Panc1 (cell line): Measurements from ENCODE around the gene ATP11A. TPM values are rescaled to one million over a fixed set of nuclear protein-coding genes. Genes with fewer than 3 reads are reported as not detected.

Source experiments
- ATAC-seq: fragments of 200-7000 bp; cut with Tn5 transposase; 2 replicates; pipeline ENCODE4 v1.9.1; 2020; ENCODE audit warnings: mild to moderate bottlenecking, moderate library complexity
- BruUV-seq: library from RNA; stranded (reverse); fragments of 400-500 nt; replicated peaks from 2 replicates; lab custom pipeline; 2021; lab: Mats Ljungman, UMichigan
- CTCF ChIA-PET: fragments of 300-600 bp; sonication (Branson Sonifier 250); formaldehyde crosslinking; loops from one replicate; lab custom pipeline; 2022; ENCODE audit warnings: antibody characterized with exemption; lab: Charles Lee
- POLR2A ChIA-PET: fragments of 300-600 bp; sonication (Branson Sonifier 250); formaldehyde crosslinking; loops from one replicate; lab custom pipeline; 2022; ENCODE audit warnings: antibody characterized with exemption; lab: Charles Lee
- DNase-seq: peaks from one replicate; pipeline ENCODE4 v3.0.0-alpha.2; 2010; ENCODE audit warnings: low read depth, low spot score
- H3K27ac ChIP-seq: 2 replicates; pipeline ENCODE4 v1.5.1; 2011; ENCODE audit warnings: mild to moderate bottlenecking, low read length, inconsistent platforms
- H3K27me3 ChIP-seq: fragments of 200-500 bp; sonication (Bioruptor generic); 2 replicates; pipeline ENCODE4 v1.6.0; 2014; ENCODE audit warnings: low read length, inconsistent platforms; ENCODE audit not compliant: control insufficient read depth, insufficient read depth
- H3K36me3 ChIP-seq: fragments of 200-500 bp; sonication (Bioruptor generic); 2 replicates; pipeline ENCODE4 v1.5.1; 2014; ENCODE audit warnings: inconsistent platforms, mild to moderate bottlenecking, low read length, moderate library complexity; ENCODE audit not compliant: control insufficient read depth, insufficient read depth
- H3K4me1 ChIP-seq: 2 replicates; pipeline ENCODE4 v1.5.1; 2011; ENCODE audit warnings: inconsistent platforms, mild to moderate bottlenecking, low read length, moderate library complexity; ENCODE audit not compliant: control insufficient read depth, insufficient read depth
- H3K4me3 ChIP-seq, 2 experiments: 2 replicates each; pipeline ENCODE4 v1.5.1; 2011 to 2012; ENCODE audit warnings: low read depth in 2 of 2, low read length in 2 of 2, mild to moderate bottlenecking in 2 of 2, inconsistent platforms in 1 of 2, moderate library complexity in 1 of 2
- H3K9me3 ChIP-seq: fragments of 200-500 bp; sonication (Bioruptor generic); 2 replicates; pipeline ENCODE4 v1.5.1; 2014; ENCODE audit warnings: low read depth, mild to moderate bottlenecking, inconsistent platforms, low read length, moderate library complexity; ENCODE audit not compliant: control insufficient read depth, insufficient read depth
- CTCF ChIP-seq: fragments of 450-650 bp; IDR thresholded peaks from 2 replicates; pipeline ENCODE4 v1.5.1; 2017; ENCODE audit warnings: mild to moderate bottlenecking
- POLR2AphosphoS5 ChIP-seq: IDR thresholded peaks from 2 replicates; pipeline ENCODE4 v1.6.1; 2012; ENCODE audit warnings: mild to moderate bottlenecking, low read depth, low read length, moderate library complexity
- SIN3A ChIP-seq: IDR thresholded peaks from 2 replicates; pipeline ENCODE4 v1.6.1; 2012; ENCODE audit warnings: low read depth, mild to moderate bottlenecking, low read length, moderate library complexity, borderline replicate concordance; ENCODE audit not compliant: insufficient read depth
- TCF7L2 ChIP-seq: IDR thresholded peaks from 2 replicates; pipeline ENCODE4 v1.6.1; 2011; ENCODE audit warnings: mild to moderate bottlenecking, low read depth, low read length, inconsistent platforms
- in situ Hi-C: cut with HindIII; loops from 2 replicates; pipeline ENCODE4 v1.10.0; 2016; ENCODE audit warnings: low sequenced_read_pairs, low pct_unique_long_range_greater_than_20kb
- intact Hi-C: fragments of 100-400 bp; cut with micrococcal nuclease; formaldehyde crosslinking; loops from one replicate; pipeline ENCODE4 v1.10.0; 2022; ENCODE audit not compliant: unreplicated experiment
- total RNA-seq: library from RNA; stranded (reverse); gene quantifications from one replicate; pipeline ENCODE4 v1.2.1, GENCODE V29; 2021; ENCODE audit not compliant: unreplicated experiment
- TF ChIP-seq, protein P1 (sequence below), 2 experiments: IDR thresholded peaks; 2 replicates each; pipeline ENCODE4 v1.6.1; 2011 to 2012; ENCODE audit warnings: low read depth in 2 of 2, control low read depth in 1 of 2, low read length in 1 of 2, mild to moderate bottlenecking in 1 of 2, moderate library complexity in 1 of 2; ENCODE audit not compliant: insufficient read depth in 1 of 2

Gene ATP11A
- total RNA-seq, 1 experiment from 2014 or later: 85.8 TPM

DNA sequence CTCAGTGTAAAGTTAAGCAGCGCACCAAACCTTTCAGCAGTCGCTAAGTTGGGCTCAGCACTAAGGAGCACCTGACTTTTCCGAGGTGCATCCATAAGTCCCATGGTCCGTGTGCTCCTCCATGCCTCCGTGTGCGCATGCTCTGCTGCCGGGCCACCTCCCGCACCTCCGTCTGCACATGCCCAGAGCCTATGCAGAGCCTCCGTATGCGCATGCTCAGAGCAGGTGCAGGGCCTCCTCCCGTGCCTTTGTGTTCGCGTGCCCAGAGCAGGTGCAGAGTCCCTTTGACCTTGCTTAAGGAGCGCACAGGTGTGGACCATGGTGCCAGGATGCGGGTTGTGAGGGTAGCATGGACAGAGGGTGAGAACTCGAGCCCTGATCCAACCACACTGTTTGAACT is 46.0 kb downstream of the ATP11A start:
- ChIA-PET CTCF (no interaction called here), POLR2A (no interaction called here)

GRCh38 chr13:112737294-112737693 is 47.5 kb downstream of the ATP11A start:
- TF ChIP-seq TCF7L2 (no peak), POLR2AphosphoS5 (no peak), SIN3A (no peak), CTCF (no peak)
- TF ChIP-seq, protein P1, sequence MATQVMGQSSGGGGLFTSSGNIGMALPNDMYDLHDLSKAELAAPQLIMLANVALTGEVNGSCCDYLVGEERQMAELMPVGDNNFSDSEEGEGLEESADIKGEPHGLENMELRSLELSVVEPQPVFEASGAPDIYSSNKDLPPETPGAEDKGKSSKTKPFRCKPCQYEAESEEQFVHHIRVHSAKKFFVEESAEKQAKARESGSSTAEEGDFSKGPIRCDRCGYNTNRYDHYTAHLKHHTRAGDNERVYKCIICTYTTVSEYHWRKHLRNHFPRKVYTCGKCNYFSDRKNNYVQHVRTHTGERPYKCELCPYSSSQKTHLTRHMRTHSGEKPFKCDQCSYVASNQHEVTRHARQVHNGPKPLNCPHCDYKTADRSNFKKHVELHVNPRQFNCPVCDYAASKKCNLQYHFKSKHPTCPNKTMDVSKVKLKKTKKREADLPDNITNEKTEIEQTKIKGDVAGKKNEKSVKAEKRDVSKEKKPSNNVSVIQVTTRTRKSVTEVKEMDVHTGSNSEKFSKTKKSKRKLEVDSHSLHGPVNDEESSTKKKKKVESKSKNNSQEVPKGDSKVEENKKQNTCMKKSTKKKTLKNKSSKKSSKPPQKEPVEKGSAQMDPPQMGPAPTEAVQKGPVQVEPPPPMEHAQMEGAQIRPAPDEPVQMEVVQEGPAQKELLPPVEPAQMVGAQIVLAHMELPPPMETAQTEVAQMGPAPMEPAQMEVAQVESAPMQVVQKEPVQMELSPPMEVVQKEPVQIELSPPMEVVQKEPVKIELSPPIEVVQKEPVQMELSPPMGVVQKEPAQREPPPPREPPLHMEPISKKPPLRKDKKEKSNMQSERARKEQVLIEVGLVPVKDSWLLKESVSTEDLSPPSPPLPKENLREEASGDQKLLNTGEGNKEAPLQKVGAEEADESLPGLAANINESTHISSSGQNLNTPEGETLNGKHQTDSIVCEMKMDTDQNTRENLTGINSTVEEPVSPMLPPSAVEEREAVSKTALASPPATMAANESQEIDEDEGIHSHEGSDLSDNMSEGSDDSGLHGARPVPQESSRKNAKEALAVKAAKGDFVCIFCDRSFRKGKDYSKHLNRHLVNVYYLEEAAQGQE (IDR thresholded peaks at IDR 0.05; ENCODE audit: insufficient read depth in 1 of 2, low read depth in 2 of 2, low read length in 1 of 2): no peak
- Histone ChIP-seq H3K27me3 (no peaks in the 10 kb centered on the region), H3K4me1 (peaks cover 17% of the 10 kb centered on the region), H3K4me3 (no peak overlapping the region), H3K9me3 (no peaks in the 10 kb centered on the region), H3K27ac (no peak overlapping the region), H3K36me3 (no peaks in the 10 kb centered on the region)
- ATAC-seq: no peak
- ChIA-PET POLR2A (interaction anchor here (0.5 kb wide), 1 partner anchor 9 kb away, joined by 5 read pairs; no protein-coding TSS in a partner anchor), CTCF (no interaction called here)
- in situ Hi-C loops (no loop called here), intact Hi-C loops (no loop called here)
- no TSS peak for BruUV-seq
- no peak for DNase-seq

More for the DNA sequence above, 46.0 kb downstream of the ATP11A start:
- no peak overlapping the region for H3K27ac ChIP-seq
- in situ Hi-C loops: no loop called here
- H3K4me1 ChIP-seq: peaks cover 20% of the 10 kb centered on the region
- ATAC-seq (no peak), DNase-seq (no peak)
- intact Hi-C loops: no loop called here
- no peaks in the 10 kb centered on the region for H3K27me3 ChIP-seq
- BruUV-seq: no TSS peak
- TF ChIP-seq CTCF (no peak), SIN3A (no peak), POLR2AphosphoS5 (no peak), TCF7L2 (no peak)
- TF ChIP-seq, protein P1 (IDR thresholded peaks at IDR 0.05; ENCODE audit: insufficient read depth in 1 of 2, low read depth in 2 of 2, low read length in 1 of 2): no peak
- no peak overlapping the region for H3K4me3 ChIP-seq
- H3K36me3 ChIP-seq: no peaks in the 10 kb centered on the region
- no peaks in the 10 kb centered on the region for H3K9me3 ChIP-seq
